ENCODE measurements around the gene OTOP1. TPM values are rescaled to one million over a fixed set of nuclear protein-coding genes. Genes with fewer than 3 reads are reported as not detected.

OTOP1 gene
- total and polyA plus RNA-seq, 2 donors (not counting 1 experiment from before 2014, with no cell fraction given) = not detected

DNA sequence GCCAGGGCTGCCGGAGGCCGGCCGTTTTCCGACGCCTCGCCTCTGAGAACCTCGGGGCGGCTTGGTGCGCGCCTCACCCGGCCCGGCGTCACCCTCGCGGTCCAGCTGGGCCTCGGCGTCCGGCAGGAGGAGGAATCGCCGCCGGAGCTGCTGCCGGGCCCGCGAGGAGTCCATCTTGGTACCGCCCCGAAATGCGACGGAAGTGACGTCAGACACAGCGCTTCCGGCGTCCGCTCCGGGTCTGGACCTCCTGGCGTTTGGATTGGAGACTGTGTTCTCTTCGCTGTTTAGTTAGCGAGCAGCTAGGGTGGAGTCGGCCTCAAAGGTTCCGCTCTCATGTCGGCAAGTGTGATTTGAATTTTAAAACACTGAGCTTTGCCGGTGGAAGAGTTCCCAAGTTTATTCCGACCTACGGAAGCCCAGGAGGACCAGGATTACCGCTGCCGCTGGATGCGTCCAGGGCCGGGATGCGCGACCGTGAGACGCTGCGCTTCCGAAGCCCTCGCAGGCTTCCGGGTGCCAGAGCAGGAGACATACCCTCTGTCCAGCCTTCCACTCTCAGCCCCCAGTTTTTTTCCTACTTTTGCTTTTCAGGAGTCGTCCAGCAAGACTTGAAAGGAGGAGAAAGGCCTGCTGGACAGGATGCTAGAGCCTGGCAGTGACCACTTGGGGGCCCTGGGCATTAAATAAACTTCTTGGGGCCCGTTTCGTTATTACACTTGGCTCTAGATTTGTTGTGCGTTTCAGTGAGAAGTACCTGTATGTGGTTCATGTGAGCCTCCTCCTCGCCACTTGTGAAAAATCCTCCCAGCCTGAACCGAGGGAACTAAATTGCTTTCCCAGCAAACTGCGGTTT, 21.5 kb upstream of the OTOP1 start, which contains the start of gene TMEM128:
Gene TMEM128, minus strand, starts transcription at position 195 of the 856 bp plus-strand sequence. Its CDS starts 21 bp downstream, at position 174.
- intact Hi-C loops (cut with micrococcal nuclease) = loop anchor here (1.0 to 2.0 kb wide), 2 partner anchors 42 to 295 kb away; partner anchors contain the start of genes LYAR, STX18 and ZBTB49
- Mint-ChIP-seq H3K4me3 (peak within 1 kb of the TSS; percentile 88), H3K4me1 (peaks cover 21% of the 10 kb centered on the region), H3K9me3 (ENCODE audit: insufficient read depth) (no peaks in the 10 kb centered on the region), H3K27me3 (peaks cover under 1% of the 10 kb centered on the region), H3K27ac (peak within 1 kb of the TSS; percentile 97)
- Histone ChIP-seq H3K9ac (ENCODE audit: low read length) (peak within 1 kb of the TSS; percentile 93), H3K27me3 (replicated peaks in 1 of 4; ENCODE audit: control extremely low read depth in 1 of 4, control insufficient read depth in 3 of 4, insufficient read depth in 4 of 4, low read length in 3 of 4) (peaks cover 0 to 4% (median 1%) of the 10 kb centered on the region in 4 experiments), H4K20me1 (ENCODE audit: control insufficient read depth, insufficient read depth, low read length, poor library complexity, severe bottlenecking) (no peaks in the 10 kb centered on the region), H3K9me3 (ENCODE audit: control extremely low read depth in 1 of 3, control insufficient read depth in 2 of 3, insufficient read depth in 1 of 3, low read length in 2 of 3) (no peaks in the 10 kb centered on the region), H3K4me3 (ENCODE audit: control extremely low read depth in 1 of 5, extremely low read depth in 1 of 5, insufficient read depth in 1 of 5, low read depth in 2 of 5, low read length in 4 of 5) (peak within 1 kb of the TSS; percentile 67 to 98 (median 84)), H3K36me3 (replicated peaks in 1 of 2; ENCODE audit: control extremely low read depth in 1 of 2, control insufficient read depth in 1 of 2, extremely low read depth in 1 of 2, insufficient read depth in 2 of 2, low read length in 1 of 2) (peaks cover 5 to 28% of the 10 kb centered on the region in 2 experiments), H3K4me2 (replicated peaks; ENCODE audit: low read depth, low read length, poor library complexity, severe bottlenecking) (peak within 1 kb of the TSS; percentile 79), H2AFZ (ENCODE audit: insufficient read depth, low read depth, low read length, poor library complexity, severe bottlenecking) (peak within 1 kb of the TSS; percentile 91), H3K79me2 (ENCODE audit: control insufficient read depth, insufficient read depth, low read length) (peaks cover 24% of the 10 kb centered on the region), H3K27ac (ENCODE audit: low read length in 2 of 2) (peak within 1 kb of the TSS; percentile 88), H3K4me1 (ENCODE audit: control insufficient read depth in 2 of 2, insufficient read depth in 2 of 2, low read length in 2 of 2) (peaks cover 14 to 17% of the 10 kb centered on the region in 2 donors)
- ATAC-seq (ENCODE audit: low read depth) (peak; percentile 96), DNase-seq (peak; percentile 96)
- ChIA-PET CTCF (interaction anchor here (1.0 to 2.5 kb wide), 4 partner anchors 12 to 90 kb away, joined by 3 to 16 read pairs (median 7); no protein-coding TSS in a partner anchor), POLR2A (interaction anchor here (0.6 to 1.6 kb wide), 3 partner anchors 42 to 1951 kb away, joined by 4 to 7 read pairs (median 4); partner anchors contain the start of genes LYAR, STX18 and ZBTB49)
- WGBS (ENCODE audit: insufficient coverage) = 1% methylated on average over 58 of the region's 62 CpGs
- TF ChIP-seq, protein P1, sequence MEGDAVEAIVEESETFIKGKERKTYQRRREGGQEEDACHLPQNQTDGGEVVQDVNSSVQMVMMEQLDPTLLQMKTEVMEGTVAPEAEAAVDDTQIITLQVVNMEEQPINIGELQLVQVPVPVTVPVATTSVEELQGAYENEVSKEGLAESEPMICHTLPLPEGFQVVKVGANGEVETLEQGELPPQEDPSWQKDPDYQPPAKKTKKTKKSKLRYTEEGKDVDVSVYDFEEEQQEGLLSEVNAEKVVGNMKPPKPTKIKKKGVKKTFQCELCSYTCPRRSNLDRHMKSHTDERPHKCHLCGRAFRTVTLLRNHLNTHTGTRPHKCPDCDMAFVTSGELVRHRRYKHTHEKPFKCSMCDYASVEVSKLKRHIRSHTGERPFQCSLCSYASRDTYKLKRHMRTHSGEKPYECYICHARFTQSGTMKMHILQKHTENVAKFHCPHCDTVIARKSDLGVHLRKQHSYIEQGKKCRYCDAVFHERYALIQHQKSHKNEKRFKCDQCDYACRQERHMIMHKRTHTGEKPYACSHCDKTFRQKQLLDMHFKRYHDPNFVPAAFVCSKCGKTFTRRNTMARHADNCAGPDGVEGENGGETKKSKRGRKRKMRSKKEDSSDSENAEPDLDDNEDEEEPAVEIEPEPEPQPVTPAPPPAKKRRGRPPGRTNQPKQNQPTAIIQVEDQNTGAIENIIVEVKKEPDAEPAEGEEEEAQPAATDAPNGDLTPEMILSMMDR (IDR thresholded peaks at IDR 0.05) = no peak
- TF ChIP-seq EZH2 (IDR thresholded peaks at IDR 0.05; ENCODE audit: borderline replicate concordance, insufficient read depth, low read depth, low read length, poor library complexity, severe bottlenecking) = no peak

Measured in B cell (primary cell).